Suprapubic skin (tissue), 4 donors: Measurements from ENCODE around the gene MYH11. TPM values are rescaled to one million over a fixed set of nuclear protein-coding genes. Genes with fewer than 3 reads are reported as not detected.
A peak's percentile ranks its signal among the peaks of the same experiment; 100 is the strongest.

Source experiments
- DNase-seq, 2 donors: peaks; one replicate each; pipeline ENCODE4 v3.0.0-alpha.2; 2019; ENCODE audit warnings: low spot score in 2 of 2
- H3K27ac ChIP-seq: fragments of 200-600 bp; sonication (generic); one replicate; pipeline ENCODE4 v1.5.1; 2019
- H3K27me3 ChIP-seq: fragments of 200-600 bp; sonication (generic); one replicate; pipeline ENCODE4 v1.5.1; 2019
- H3K36me3 ChIP-seq: fragments of 200-600 bp; sonication (generic); one replicate; pipeline ENCODE4 v1.5.1; 2019
- H3K4me1 ChIP-seq: fragments of 200-600 bp; sonication (generic); one replicate; pipeline ENCODE4 v1.5.1; 2019
- H3K4me3 ChIP-seq: fragments of 200-600 bp; sonication (generic); one replicate; pipeline ENCODE4 v1.5.1; 2019; ENCODE audit warnings: mild to moderate bottlenecking
- H3K9me3 ChIP-seq: fragments of 200-600 bp; sonication (generic); one replicate; pipeline ENCODE4 v1.5.1; 2019
- CTCF ChIP-seq, 2 donors: fragments of 200-600 bp in 1 of 2; fragments of 450-650 bp in 1 of 2; sonication (generic) in 1 of 2; IDR thresholded peaks; one replicate each; pipeline ENCODE4 v1.5.1; 2016 to 2019; ENCODE audit warnings: antibody characterized with exemption in 2 of 2, mild to moderate bottlenecking in 1 of 2, moderate library complexity in 1 of 2
- EP300 ChIP-seq: sonication (generic); formaldehyde crosslinking; IDR thresholded peaks from one replicate; pipeline ENCODE4 v1.6.1; 2017; ENCODE audit warnings: antibody characterized with exemption
- POLR2A ChIP-seq, 2 donors: fragments of 450-650 bp; IDR thresholded peaks; one replicate each; pipeline ENCODE4 v1.6.1; 2017; ENCODE audit warnings: antibody characterized with exemption in 2 of 2, mild to moderate bottlenecking in 2 of 2, moderate library complexity in 2 of 2
- POLR2AphosphoS5 ChIP-seq, 3 donors: sonication (generic); formaldehyde crosslinking; IDR thresholded peaks; one replicate each; pipeline ENCODE4 v1.6.1; 2017; ENCODE audit warnings: antibody characterized with exemption in 3 of 3
- WGBS: methylation state at CpG from one replicate; pipeline ENCODE4 v1.1.5; 2018; 5-methylcytosine and 5-hydroxymethylcytosine counted together
- total RNA-seq, 4 donors: library from RNA; depleted of rRNA; stranded (reverse); fragments of >200 nt; gene quantifications; one replicate each; pipeline ENCODE4 v1.1.0, GENCODE V29; 2016

The MYH11 gene
- total RNA-seq, 4 donors from 2014 or later = 24.2 to 54.8 (median 36.0) TPM

GRCh38 chr16:15865742-15866141, 8.9 kb upstream of the MYH11 start:
- Histone ChIP-seq H3K27ac (no peak overlapping the region), H3K27me3 (no peaks in the 10 kb centered on the region), H3K4me3 (no peak overlapping the region), H3K36me3 (peaks cover 47% of the 10 kb centered on the region), H3K9me3 (no peaks in the 10 kb centered on the region), H3K4me1 (no peaks in the 10 kb centered on the region)
- TF ChIP-seq POLR2AphosphoS5 (IDR thresholded peaks at IDR 0.05) = no peak
- no peak for TF ChIP-seq POLR2A (IDR thresholded peaks at IDR 0.05)
- TF ChIP-seq EP300 = no peak
- TF ChIP-seq CTCF (IDR thresholded peaks at IDR 0.05) = no peak
- DNase-seq = no peak
- WGBS = 67% methylated on average over 7 of the region's 7 CpGs

GRCh38 chr16:15864939-15865338, 8.1 kb upstream of the MYH11 start:
- Histone ChIP-seq H3K9me3 (no peaks in the 10 kb centered on the region), H3K27ac (no peak overlapping the region), H3K36me3 (peaks cover 39% of the 10 kb centered on the region), H3K27me3 (no peaks in the 10 kb centered on the region), H3K4me3 (no peak overlapping the region), H3K4me1 (no peaks in the 10 kb centered on the region)
- TF ChIP-seq POLR2A (IDR thresholded peaks at IDR 0.05) (no peak), POLR2AphosphoS5 (IDR thresholded peaks at IDR 0.05) (no peak), CTCF (IDR thresholded peaks at IDR 0.05) (no peak), EP300 (no peak)
- 86% methylated on average over 5 of the region's 5 CpGs for WGBS
- no peak for DNase-seq

- DNase-seq = no peak
- H3K27ac ChIP-seq = no peak overlapping the region
- WGBS = 81% methylated on average over 3 of the region's 3 CpGs
- H3K36me3 ChIP-seq = peaks cover 17% of the 10 kb centered on the region
- no peak for TF ChIP-seq CTCF (IDR thresholded peaks at IDR 0.05)
- no peak for TF ChIP-seq POLR2A (IDR thresholded peaks at IDR 0.05)
- no peak for TF ChIP-seq EP300
- no peak for TF ChIP-seq POLR2AphosphoS5 (IDR thresholded peaks at IDR 0.05)
- H3K27me3 ChIP-seq = peaks cover 14% of the 10 kb centered on the region
- peaks cover 15% of the 10 kb centered on the region for H3K4me1 ChIP-seq
- H3K9me3 ChIP-seq = no peaks in the 10 kb centered on the region
- H3K4me3 ChIP-seq = no peak overlapping the region
These were observed 5.2 kb upstream of the MYH11 start for GRCh38 chr16:15861996-15862395.

- Histone ChIP-seq H3K27ac (no peak overlapping the region), H3K4me1 (peaks cover 19% of the 10 kb centered on the region), H3K9me3 (no peaks in the 10 kb centered on the region), H3K27me3 (peaks cover 36% of the 10 kb centered on the region), H3K36me3 (no peaks in the 10 kb centered on the region), H3K4me3 (no peak overlapping the region)
- DNase-seq = no peak
- TF ChIP-seq POLR2AphosphoS5 (IDR thresholded peaks at IDR 0.05) (no peak), POLR2A (IDR thresholded peaks at IDR 0.05) (no peak)
- 91% methylated on average over 12 of the region's 12 CpGs for WGBS
These were observed 2.3 kb upstream of the MYH11 start for GRCh38 chr16:15858921-15859668.

- Histone ChIP-seq H3K4me1 (peaks cover 19% of the 10 kb centered on the region), H3K9me3 (no peaks in the 10 kb centered on the region), H3K27ac (peak overlapping the region; percentile 19), H3K27me3 (peaks cover 38% of the 10 kb centered on the region), H3K36me3 (no peaks in the 10 kb centered on the region), H3K4me3 (peak overlapping the region; percentile 48)
- 1% methylated on average over 40 of the region's 55 CpGs for WGBS
- DNase-seq = no peak
- no peak for TF ChIP-seq EP300
- no peak for TF ChIP-seq POLR2A (IDR thresholded peaks at IDR 0.05)
- no peak for TF ChIP-seq POLR2AphosphoS5 (IDR thresholded peaks at IDR 0.05)
- TF ChIP-seq CTCF (IDR thresholded peaks at IDR 0.05) = no peak
These were observed 1.1 kb upstream of the MYH11 start for GRCh38 chr16:15857724-15858560.
